ENCODE measurements around the gene MRPS26. TPM values are rescaled to one million over a fixed set of nuclear protein-coding genes. Genes with fewer than 3 reads are reported as not detected.

The MRPS26 gene
- total RNA-seq, 1 experiment from 2014 or later: 95.0 TPM

- no peak for DNase-seq
- Histone ChIP-seq H3K27me3 (replicated peaks; ENCODE audit: control insufficient read depth, insufficient read depth, low read length) (no peaks in the 10 kb centered on the region), H3K9me3 (no peaks in the 10 kb centered on the region), H3K36me3 (ENCODE audit: control insufficient read depth, insufficient read depth, low read length) (no peaks in the 10 kb centered on the region; the same call in 1 of the 2 replicates), H3K4me3 (ENCODE audit: low read depth, low read length) (peak overlapping the region; percentile 74), H3K4me1 (peaks cover 6% of the 10 kb centered on the region; the same call in 1 of the 2 replicates)
- intact Hi-C loops (cut with micrococcal nuclease; ENCODE audit: unreplicated experiment): no loop called here
- ChIA-PET CTCF (no interaction called here), POLR2A (no interaction called here)
- Mint-ChIP-seq H3K4me3 (ENCODE audit: unreplicated experiment) (peak overlapping the region; percentile 58), H3K36me3 (ENCODE audit: insufficient read depth, unreplicated experiment) (peaks cover 8% of the 10 kb centered on the region), H3K27ac (ENCODE audit: unreplicated experiment) (no peak overlapping the region), H3K4me1 (ENCODE audit: low read depth, unreplicated experiment) (peaks cover 13% of the 10 kb centered on the region), H3K27me3 (ENCODE audit: insufficient read depth, unreplicated experiment) (no peaks in the 10 kb centered on the region), H3K9me3 (ENCODE audit: unreplicated experiment) (no peaks in the 10 kb centered on the region)
- TSS peak; percentile 54 for BruUV-seq (replicated peaks)
- TF ChIP-seq, protein P1, sequence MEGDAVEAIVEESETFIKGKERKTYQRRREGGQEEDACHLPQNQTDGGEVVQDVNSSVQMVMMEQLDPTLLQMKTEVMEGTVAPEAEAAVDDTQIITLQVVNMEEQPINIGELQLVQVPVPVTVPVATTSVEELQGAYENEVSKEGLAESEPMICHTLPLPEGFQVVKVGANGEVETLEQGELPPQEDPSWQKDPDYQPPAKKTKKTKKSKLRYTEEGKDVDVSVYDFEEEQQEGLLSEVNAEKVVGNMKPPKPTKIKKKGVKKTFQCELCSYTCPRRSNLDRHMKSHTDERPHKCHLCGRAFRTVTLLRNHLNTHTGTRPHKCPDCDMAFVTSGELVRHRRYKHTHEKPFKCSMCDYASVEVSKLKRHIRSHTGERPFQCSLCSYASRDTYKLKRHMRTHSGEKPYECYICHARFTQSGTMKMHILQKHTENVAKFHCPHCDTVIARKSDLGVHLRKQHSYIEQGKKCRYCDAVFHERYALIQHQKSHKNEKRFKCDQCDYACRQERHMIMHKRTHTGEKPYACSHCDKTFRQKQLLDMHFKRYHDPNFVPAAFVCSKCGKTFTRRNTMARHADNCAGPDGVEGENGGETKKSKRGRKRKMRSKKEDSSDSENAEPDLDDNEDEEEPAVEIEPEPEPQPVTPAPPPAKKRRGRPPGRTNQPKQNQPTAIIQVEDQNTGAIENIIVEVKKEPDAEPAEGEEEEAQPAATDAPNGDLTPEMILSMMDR (IDR thresholded peaks at IDR 0.05; ENCODE audit: insufficient read depth in 1 of 2, low read depth in 1 of 2, low read length in 1 of 2, severe bottlenecking in 1 of 2, unreplicated experiment in 1 of 2): no peak
Measured at GRCh38 chr20:3070725-3071124, 24.9 kb downstream of the MRPS26 start.

DNA sequence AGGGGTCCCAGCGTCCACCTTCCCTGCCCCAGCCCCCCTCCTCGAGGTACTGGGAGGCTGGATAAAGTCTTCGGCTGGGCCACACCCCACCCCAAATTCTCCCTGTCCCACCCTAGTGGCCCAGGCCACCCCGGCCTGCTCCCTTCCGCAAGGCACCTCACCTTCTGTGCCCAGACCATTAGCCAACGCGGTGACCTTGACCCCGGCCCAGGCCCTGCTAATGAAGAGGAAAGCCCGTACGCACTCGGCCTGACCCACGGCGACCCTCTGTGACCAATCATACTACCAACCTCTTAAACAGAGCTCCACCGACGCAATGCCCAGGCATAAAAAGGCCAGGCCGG lies 25.4 kb downstream of the MRPS26 start:
- no peaks in the 10 kb centered on the region for H3K9me3 Mint-ChIP-seq (ENCODE audit: unreplicated experiment)
- peaks cover 13% of the 10 kb centered on the region for H3K4me1 Mint-ChIP-seq (ENCODE audit: low read depth, unreplicated experiment)
- TF ChIP-seq, protein P1 (IDR thresholded peaks at IDR 0.05; ENCODE audit: insufficient read depth in 1 of 2, low read depth in 1 of 2, low read length in 1 of 2, severe bottlenecking in 1 of 2, unreplicated experiment in 1 of 2): no peak
- no peak overlapping the region for H3K27ac Mint-ChIP-seq (ENCODE audit: unreplicated experiment)
- no peaks in the 10 kb centered on the region for H3K27me3 Mint-ChIP-seq (ENCODE audit: insufficient read depth, unreplicated experiment)
- Histone ChIP-seq H3K27me3 (replicated peaks; ENCODE audit: control insufficient read depth, insufficient read depth, low read length) (no peaks in the 10 kb centered on the region), H3K4me1 (peaks cover 6% of the 10 kb centered on the region; the same call in 1 of the 2 replicates), H3K4me3 (ENCODE audit: low read depth, low read length) (peak overlapping the region; percentile 74), H3K9me3 (no peaks in the 10 kb centered on the region), H3K36me3 (ENCODE audit: control insufficient read depth, insufficient read depth, low read length) (no peaks in the 10 kb centered on the region; the same call in 1 of the 2 replicates)
- no TSS peak for BruUV-seq (replicated peaks)
- no peak for DNase-seq
- CTCF ChIA-PET: interaction anchor here (0.6 kb wide), 1 partner anchor 237 kb away, joined by 3 read pairs; no protein-coding TSS in a partner anchor
- intact Hi-C loops (cut with micrococcal nuclease; ENCODE audit: unreplicated experiment): no loop called here
- H3K36me3 Mint-ChIP-seq (ENCODE audit: insufficient read depth, unreplicated experiment): peaks cover 8% of the 10 kb centered on the region
- H3K4me3 Mint-ChIP-seq (ENCODE audit: unreplicated experiment): peak overlapping the region; percentile 58
- POLR2A ChIA-PET: no interaction called here

DNA sequence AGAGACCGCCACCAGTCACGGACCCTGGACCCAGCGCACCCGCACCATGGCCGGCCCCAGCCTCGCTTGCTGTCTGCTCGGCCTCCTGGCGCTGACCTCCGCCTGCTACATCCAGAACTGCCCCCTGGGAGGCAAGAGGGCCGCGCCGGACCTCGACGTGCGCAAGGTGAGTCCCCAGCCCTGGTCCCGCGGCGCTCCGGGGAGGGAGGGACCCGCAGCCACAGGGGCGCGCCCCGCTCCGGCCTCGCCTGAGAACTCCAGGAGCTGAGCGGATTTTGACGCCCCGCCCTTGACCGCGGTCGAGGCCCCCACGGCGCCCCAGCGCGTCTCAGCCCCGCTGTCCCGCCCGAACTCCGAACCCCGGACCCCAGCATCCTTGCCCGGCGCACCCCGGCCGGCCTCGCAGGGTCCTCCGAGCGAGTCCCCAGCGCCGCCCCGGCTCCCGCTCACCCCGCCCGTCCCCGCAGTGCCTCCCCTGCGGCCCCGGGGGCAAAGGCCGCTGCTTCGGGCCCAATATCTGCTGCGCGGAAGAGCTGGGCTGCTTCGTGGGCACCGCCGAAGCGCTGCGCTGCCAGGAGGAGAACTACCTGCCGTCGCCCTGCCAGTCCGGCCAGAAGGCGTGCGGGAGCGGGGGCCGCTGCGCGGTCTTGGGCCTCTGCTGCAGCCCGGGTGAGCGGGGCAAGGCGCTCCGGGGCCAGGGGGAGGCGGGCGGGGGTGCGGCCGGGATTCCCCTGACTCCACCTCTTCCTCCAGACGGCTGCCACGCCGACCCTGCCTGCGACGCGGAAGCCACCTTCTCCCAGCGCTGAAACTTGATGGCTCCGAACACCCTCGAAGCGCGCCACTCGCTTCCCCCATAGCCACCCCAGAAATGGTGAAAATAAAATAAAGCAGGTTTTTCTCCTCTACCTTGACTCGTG lies 26.0 kb downstream of the MRPS26 start, which contains the start of gene OXT:
TSS of gene OXT (plus strand) at position 11 of the 920 bp plus-strand sequence. CDS start at position 47, 36 bp downstream.
- TF ChIP-seq, protein P1 (IDR thresholded peaks at IDR 0.05; ENCODE audit: insufficient read depth in 1 of 2, low read depth in 1 of 2, low read length in 1 of 2, severe bottlenecking in 1 of 2, unreplicated experiment in 1 of 2): no peak
- intact Hi-C loops (cut with micrococcal nuclease; ENCODE audit: unreplicated experiment): no loop called here
- POLR2A ChIA-PET: no interaction called here
- no TSS peak for BruUV-seq (replicated peaks)
- Mint-ChIP-seq H3K36me3 (ENCODE audit: insufficient read depth, unreplicated experiment) (peaks cover 8% of the 10 kb centered on the region), H3K4me3 (ENCODE audit: unreplicated experiment) (peak within 1 kb of the TSS; percentile 58), H3K27ac (ENCODE audit: unreplicated experiment) (peak within 1 kb of the TSS; percentile 86), H3K4me1 (ENCODE audit: low read depth, unreplicated experiment) (peaks cover 13% of the 10 kb centered on the region), H3K27me3 (ENCODE audit: insufficient read depth, unreplicated experiment) (no peaks in the 10 kb centered on the region), H3K9me3 (ENCODE audit: unreplicated experiment) (no peaks in the 10 kb centered on the region)
- no peaks in the 10 kb centered on the region for H3K27me3 ChIP-seq (replicated peaks; ENCODE audit: control insufficient read depth, insufficient read depth, low read length)
- H3K4me1 ChIP-seq: peaks cover 6% of the 10 kb centered on the region; the same call in 1 of the 2 replicates
- CTCF ChIA-PET: interaction anchor here (0.6 to 1.3 kb wide), 2 partner anchors 18 to 236 kb away, joined by 3 to 7 read pairs; no protein-coding TSS in a partner anchor
- no peaks in the 10 kb centered on the region for H3K9me3 ChIP-seq
- no peaks in the 10 kb centered on the region; the same call in 1 of the 2 replicates for H3K36me3 ChIP-seq (ENCODE audit: control insufficient read depth, insufficient read depth, low read length)
- DNase-seq: peak; percentile 79 to 85
- H3K4me3 ChIP-seq (ENCODE audit: low read depth, low read length): peak within 1 kb of the TSS; percentile 74
